C4-2B (cell line): ENCODE measurements around the gene RAG1.

Experiments used
- CTCF ChIP-seq: fragments of 450-650 bp; conservative IDR thresholded peaks from 2 replicates; pipeline ENCODE4 v1.5.1; 2017; ENCODE audit warnings: mild to moderate bottlenecking
- ZFX ChIP-seq: fragments of 450-650 bp; IDR thresholded peaks from 2 replicates; pipeline ENCODE4 v1.6.1; 2017

GRCh38 chr11:36534276-36534840 lies 33.4 kb upstream of the RAG1 start:
- TF ChIP-seq CTCF: no peak
- no peak for TF ChIP-seq ZFX
